GM19468 (cell line): ENCODE data around the gene ANKRD11.

ENCODE experiments used
- ATAC-seq: cut with Tn5 transposase; IDR thresholded peaks from one replicate; pipeline ENCODE4 v1.9.1; 2021; ENCODE audit warnings: mild to moderate bottlenecking, moderate library complexity, moderate number of reproducible peaks; ENCODE audit not compliant: unreplicated experiment; ENCODE audit errors: extremely low read depth

Gene ANKRD11

GRCh38 chr16:89490439-89491237, at the start of gene ANKRD11:
TSS of gene ANKRD11 (minus strand) at chr16:89490561. CDS start at chr16:89317019, 173,542 bp downstream.
- peak; percentile 89 for ATAC-seq

GRCh38 chr16:89538286-89538685, 47.9 kb upstream of the ANKRD11 start:
- no peak for ATAC-seq

DNA sequence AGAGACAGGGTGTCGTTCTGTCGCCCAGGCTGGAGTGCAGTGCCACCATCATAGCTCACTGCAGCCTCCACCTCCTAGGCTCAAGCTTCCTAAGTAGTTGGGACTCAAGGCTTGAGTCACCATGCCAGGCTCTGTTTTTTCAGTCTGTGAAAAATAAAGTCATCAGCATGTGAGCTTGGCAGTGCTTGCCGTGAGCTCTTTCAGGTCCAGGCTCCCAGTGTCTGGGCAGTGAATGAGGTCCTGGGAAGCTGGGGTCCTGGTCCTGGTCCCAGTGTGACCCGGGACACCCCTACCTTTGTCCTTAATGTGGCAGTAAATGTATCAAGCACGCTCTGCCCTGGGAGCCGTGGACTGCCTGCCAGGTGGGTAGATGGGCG, 47.2 kb upstream of the ANKRD11 start:
- no peak for ATAC-seq

GRCh38 chr16:89536886-89537548, 46.7 kb upstream of the ANKRD11 start:
- no peak for ATAC-seq

DNA sequence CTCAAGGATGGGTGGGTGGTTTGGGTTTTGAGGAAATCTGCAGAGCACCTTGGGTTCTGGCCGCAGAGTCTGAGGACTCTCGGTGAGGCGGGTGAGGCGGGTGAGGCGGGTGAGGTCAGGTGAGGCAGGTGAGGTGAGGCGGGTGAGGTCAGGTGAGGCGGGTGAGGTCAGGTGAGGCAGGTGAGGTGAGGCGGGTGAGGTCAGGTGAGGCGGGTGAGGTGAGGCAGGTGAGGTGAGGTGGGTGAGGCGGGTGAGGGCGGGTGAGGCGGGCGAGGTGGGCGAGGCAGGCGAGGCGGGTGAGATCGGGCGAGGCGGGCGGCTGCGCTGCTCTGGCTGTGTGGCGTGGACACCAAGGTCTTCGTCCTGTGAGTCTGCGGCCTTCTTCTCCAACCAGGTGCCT, 46.0 kb upstream of the ANKRD11 start:
- no peak for ATAC-seq

DNA sequence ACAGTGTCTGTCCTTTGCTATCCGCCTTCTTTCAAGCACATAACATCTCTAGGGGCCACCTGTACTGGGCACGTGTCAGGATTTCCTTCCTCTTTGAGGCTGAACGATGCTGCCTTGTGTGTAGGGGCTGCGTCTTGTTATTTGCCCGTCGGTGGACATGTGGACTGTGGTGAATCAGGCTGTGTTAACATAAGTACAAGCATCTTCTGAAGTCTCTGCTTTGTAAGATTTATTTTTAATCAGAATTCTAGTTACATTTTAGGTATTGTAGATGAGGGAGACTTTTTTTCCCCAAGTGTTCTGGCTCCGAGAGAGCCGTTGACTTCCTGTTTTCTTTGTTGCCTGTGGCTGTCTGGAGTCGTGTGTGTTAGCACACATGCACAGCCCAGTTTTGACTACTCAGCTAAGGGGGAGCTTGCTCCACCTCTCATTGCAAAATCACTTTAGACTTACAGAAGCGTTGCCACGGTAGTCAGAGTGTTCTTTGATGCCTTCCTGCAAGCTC, 43.9 kb upstream of the ANKRD11 start:
- ATAC-seq, result no peak

DNA sequence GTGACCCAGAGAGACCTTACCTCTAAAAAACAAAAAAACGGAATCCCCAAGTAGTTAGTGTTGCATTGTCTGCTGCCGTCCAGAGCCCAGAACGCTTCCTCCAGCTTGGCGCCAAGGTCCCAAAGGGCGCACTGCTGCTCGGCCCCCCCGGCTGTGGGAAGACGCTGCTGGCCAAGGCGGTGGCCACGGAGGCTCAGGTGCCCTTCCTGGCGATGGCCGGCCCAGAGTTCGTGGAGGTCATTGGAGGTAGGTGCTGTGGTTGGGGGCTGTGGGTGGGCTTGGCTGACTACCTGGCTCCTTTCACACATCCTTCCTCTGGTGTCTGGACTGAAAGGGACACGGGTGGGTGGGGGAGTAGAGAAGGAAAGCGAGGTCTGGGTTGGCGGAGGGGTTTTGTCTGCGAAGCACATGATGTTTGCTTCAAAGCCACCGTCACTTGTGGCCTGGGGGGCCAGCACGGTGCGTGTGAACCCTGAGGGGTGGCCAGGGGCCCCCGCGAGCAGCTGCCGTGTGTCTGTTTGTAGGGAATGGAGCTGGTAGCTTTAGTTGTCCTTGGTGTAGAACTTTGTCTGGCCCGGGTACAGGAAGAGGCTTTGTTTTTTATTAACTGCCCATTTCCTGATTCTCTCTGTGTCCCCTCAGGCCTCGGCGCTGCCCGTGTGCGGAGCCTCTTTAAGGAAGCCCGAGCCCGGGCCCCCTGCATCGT, 41.6 kb upstream of the ANKRD11 start:
- ATAC-seq, result no peak

DNA sequence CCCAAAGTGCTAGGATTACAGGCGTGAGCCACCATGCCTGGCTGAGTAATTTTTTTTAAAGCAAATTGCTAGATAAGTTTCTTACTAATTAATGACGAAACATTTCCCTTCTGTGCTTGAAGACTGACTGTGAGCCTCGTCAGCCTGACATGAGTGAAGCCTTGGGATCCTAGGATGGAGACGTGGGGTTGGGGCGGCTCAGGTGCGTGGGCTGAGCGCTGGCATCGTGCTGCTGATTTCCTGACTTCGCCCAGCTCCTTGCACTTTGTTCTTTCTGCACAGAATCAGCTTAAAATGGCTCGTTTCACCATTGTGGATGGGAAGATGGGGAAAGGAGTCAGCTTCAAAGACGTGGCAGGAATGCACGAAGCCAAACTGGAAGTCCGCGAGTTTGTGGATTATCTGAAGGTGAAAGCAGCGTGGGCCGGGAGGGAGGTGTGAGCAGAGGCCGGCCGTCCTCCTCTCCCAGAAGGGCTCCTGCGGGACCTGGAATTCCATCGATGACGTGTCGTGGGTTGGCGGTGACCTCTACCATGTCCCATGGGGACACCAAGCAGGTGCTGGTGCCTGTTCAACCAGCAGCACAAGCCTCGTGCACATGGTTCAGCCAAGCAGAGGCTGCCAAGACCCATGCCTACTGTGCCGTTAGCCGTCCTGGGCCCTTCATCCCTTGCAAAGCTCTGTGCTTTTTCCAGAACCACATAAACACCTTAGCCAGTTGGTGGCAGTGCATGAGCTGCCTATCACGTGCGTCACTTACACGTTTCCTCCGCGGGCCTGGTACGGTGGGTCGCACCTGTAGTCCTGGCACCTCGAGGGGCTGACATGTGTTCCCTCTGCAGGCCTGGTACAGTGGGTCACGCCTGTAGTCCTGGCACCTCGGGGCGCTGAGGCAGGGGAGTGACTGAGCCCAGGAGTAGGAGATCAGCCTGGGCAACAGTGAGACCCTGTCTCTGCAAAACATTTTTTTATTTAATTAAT, 40.3 kb upstream of the ANKRD11 start:
- no peak for ATAC-seq

DNA sequence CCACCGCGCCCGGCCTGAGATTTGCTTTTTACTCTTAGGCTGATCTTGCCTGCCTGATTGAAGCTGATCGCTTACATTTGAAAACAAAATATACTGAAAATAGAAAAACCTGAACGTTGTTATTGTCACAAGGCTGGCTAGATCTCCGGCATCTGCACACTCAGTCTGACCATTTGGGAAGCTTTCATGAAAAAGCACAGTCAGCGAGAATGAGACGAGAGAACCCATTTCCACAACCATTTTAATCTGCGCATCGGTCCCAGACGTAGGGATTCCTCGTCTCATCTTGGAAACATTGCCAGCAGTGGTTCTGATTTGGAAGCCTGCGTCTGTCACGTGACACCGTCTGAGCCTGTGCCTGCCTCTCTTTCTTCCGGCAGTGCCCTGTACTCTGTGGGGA, 38.7 kb upstream of the ANKRD11 start:
- ATAC-seq, result no peak

DNA sequence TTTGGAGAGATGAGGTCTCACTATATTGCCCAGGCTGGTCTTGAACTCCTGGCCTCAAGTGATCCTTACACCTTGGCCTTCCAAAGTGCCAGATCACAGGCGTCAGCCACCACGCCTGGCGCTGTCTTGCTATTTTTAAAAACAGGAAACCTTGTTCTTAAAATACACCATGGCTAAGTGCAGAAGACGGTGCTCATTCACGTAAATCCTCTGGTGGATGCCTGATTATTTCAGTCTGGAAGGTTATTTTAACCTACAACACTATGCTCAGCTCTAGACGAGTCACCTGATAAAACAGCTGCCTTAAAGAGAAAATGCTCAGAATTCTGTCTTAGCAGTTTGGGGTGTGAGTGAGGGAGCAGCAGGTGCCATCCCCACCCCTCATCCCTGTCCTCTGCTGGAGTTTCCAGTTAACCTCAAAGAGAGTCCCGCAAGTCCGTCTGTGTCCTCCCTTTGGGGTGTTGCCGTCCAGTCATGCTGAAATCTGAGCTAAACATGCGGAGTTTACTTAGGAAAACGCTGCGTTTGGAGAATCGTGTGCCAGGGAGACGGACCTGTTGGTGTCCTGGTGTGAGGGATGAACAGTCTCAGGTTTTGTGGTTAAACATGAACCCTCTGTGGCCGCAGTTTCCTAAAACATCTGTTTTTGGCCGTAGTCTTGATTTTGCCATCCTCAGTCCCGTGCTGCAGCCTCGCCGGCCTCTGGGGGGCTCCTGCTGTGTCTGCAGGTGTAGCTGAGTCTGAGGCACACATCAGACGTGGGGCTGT, 35.0 kb upstream of the ANKRD11 start:
- ATAC-seq, result no peak

DNA sequence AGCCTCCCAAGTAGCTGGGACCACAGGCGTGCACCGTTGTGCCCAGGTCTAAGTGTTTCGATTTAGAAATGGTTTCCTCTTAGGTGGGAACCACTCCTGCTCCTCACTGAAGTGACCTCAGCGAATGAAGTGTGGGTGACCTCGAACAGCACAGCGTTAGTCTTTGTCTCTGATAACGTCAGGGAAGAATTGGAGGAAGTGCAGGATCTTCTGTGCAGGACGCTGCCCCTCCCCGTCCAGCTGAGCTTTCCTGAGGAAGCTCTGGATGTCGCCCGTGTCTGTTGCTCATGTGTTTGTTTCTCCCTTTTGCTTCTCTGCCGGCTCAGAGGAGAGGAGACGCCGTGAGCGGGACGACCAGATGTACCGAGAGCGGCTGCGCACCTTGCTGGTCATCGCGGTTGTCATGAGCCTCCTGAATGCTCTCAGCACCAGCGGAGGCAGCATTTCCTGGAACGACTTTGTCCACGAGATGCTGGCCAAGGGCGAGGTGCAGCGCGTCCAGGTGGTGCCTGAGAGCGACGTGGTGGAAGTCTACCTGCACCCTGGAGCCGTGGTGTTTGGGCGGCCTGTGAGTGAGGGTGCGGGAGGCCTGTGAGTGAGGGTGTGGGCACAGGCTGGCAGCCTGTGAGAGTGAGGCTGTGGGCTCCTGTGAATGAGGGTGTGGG, 33.5 kb upstream of the ANKRD11 start:
- no peak for ATAC-seq

GRCh38 chr16:89522287-89522686, 31.9 kb upstream of the ANKRD11 start:
- ATAC-seq, result no peak

- ATAC-seq, result no peak
Measured at GRCh38 chr16:89519881-89520280, 29.5 kb upstream of the ANKRD11 start.

- ATAC-seq, result no peak
Measured at GRCh38 chr16:89517128-89517527, 26.8 kb upstream of the ANKRD11 start.

GRCh38 chr16:89512453-89512852, 22.1 kb upstream of the ANKRD11 start:
- ATAC-seq, result no peak

DNA sequence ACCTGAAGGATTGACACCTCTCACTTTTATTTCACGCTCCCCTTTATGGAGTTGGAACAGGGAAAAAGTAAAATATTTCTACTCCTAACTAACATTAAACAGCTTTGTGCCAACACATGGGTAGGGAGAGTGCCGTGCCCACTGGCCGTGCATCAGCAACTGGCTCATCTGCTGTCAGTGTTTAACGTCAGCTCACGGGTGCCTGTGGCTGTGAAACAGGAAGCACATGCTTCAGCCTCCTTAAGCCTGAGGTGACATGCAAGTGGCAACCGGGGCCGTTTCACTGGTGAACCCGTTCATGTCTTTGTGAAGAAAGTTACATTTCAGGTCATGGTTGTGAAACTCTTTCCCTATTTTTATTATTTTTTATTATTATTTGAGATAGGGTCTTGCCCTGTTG, 21.0 kb upstream of the ANKRD11 start:
- no peak for ATAC-seq

- no peak for ATAC-seq
Measured at GRCh38 chr16:89510526-89510925, 20.2 kb upstream of the ANKRD11 start.

DNA sequence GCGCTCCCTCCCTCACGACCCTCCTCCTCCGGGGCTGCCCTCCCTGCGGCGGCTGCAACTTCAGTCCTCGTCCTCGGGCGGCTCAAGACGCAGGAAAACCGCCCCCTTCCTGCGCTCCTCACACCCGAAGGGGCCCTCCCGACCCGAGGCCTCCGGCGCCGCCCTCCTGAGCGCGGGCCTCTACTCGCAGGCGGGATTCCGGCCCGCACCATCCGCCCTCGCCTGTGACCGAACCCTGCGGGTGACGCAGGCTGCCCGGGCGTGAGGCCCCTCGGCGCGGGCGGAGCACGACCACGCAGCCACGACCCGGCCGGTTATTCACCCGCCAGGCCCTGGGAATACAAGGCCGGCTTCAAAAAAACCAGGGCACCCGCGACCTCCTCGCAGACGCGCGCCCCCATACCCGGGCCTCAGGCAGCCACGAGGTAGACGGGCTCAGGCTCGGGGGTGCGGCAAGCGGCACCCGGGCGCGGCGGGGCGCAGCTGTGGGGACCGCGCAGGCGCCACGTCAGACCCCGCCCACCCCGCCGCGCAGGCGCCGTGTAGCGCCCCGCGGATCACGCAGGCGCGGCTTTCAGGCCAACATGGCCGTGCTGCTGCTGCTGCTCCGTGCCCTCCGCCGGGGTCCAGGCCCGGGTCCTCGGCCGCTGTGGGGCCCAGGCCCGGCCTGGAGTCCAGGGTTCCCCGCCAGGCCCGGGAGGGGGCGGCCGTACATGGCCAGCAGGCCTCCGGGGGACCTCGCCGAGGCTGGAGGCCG, 17.7 kb upstream of the ANKRD11 start, which contains the start of gene SPG7:
Gene SPG7 (plus strand): TSS at position 570 of the 757 bp plus-strand sequence. CDS start 15 bp downstream, at position 585.
- peak; percentile 33 for ATAC-seq
